GM12801 (cell line): ENCODE results near the gene PAIP2.

Experiments used
- CTCF ChIP-seq: IDR thresholded peaks from one replicate; pipeline ENCODE4 v1.5.1; 2011; ENCODE audit warnings: control low read depth; ENCODE audit not compliant: insufficient read length; ENCODE audit errors: extremely low read depth

The PAIP2 gene

GRCh38 chr5:139415221-139415861 lies 73.7 kb downstream of the PAIP2 start:
- no peak for TF ChIP-seq CTCF

- TF ChIP-seq CTCF, result no peak
Measured at GRCh38 chr5:139415869-139416268, 74.2 kb downstream of the PAIP2 start.

GRCh38 chr5:139416651-139417050 lies 75.0 kb downstream of the PAIP2 start:
- no peak for TF ChIP-seq CTCF

- no peak for TF ChIP-seq CTCF
Measured at GRCh38 chr5:139417214-139417613, 75.6 kb downstream of the PAIP2 start.

- no peak for TF ChIP-seq CTCF
Measured at GRCh38 chr5:139418793-139419192, 77.1 kb downstream of the PAIP2 start.
